ENCODE data around the gene SMAD5.

GRCh38 chr5:136115183-136115865 is 17.3 kb upstream of the SMAD5 start:
- TF ChIP-seq CTCF (IDR thresholded peaks at IDR 0.05; ENCODE audit: low read length): no peak
- TF ChIP-seq EZH2 (optimal IDR thresholded peaks at IDR 0.05; ENCODE audit: low read depth, low read length): no peak
